ENCODE measurements around the gene PSMB10. TPM values are rescaled to one million over a fixed set of nuclear protein-coding genes. Genes with fewer than 3 reads are reported as not detected.

PSMB10 gene
- total and polyA plus RNA-seq, 3 experiments from 2014 or later, result 176 to 518 (median 189) TPM

- no peak overlapping the region for H3K4me3 Mint-ChIP-seq
- POLR2A ChIA-PET, result interaction anchor here (0.6 to 0.7 kb wide), 2 partner anchors 17 to 140 kb away, joined by 3 to 4 read pairs; no protein-coding TSS in a partner anchor
- Histone ChIP-seq H3K27me3 (ENCODE audit: insufficient read depth, low read length, poor library complexity, severe bottlenecking) (no peaks in the 10 kb centered on the region), H3K9me3 (ENCODE audit: low read length) (no peaks in the 10 kb centered on the region), H3K36me3 (ENCODE audit: insufficient read depth, low read length) (peaks cover 31% of the 10 kb centered on the region), H3K4me1 (ENCODE audit: insufficient read depth, low read length) (no peaks in the 10 kb centered on the region), H3K4me3 (ENCODE audit: low read length) (no peak overlapping the region), H3K27ac (ENCODE audit: low read depth, low read length) (no peak overlapping the region)
- no peaks in the 10 kb centered on the region for H3K4me1 Mint-ChIP-seq
- H3K27ac Mint-ChIP-seq, result peak overlapping the region in 3 of 8 donors; percentile 41 to 63 (median 43)
- CTCF ChIA-PET, result interaction anchor here (1.0 to 3.0 kb wide), 5 partner anchors 10 to 155 kb away, joined by 3 to 12 read pairs (median 3); partner anchors contain the start of genes RANBP10 and TSNAXIP1
- no peak for DNase-seq
- H3K27me3 Mint-ChIP-seq, result no peaks in the 10 kb centered on the region
- H3K36me3 Mint-ChIP-seq, result peaks cover 0 to 46% (median 2%) of the 10 kb centered on the region in 3 donors
- no peaks in the 10 kb centered on the region for H3K9me3 Mint-ChIP-seq
Measured at GRCh38 chr16:67886387-67886786, 50.3 kb downstream of the PSMB10 start.

- H3K36me3 Mint-ChIP-seq, result peaks cover 0 to 50% (median 2%) of the 10 kb centered on the region in 3 donors
- Histone ChIP-seq H3K36me3 (ENCODE audit: insufficient read depth, low read length) (peaks cover 35% of the 10 kb centered on the region), H3K4me1 (ENCODE audit: insufficient read depth, low read length) (no peaks in the 10 kb centered on the region), H3K9me3 (ENCODE audit: low read length) (no peaks in the 10 kb centered on the region), H3K27ac (ENCODE audit: low read depth, low read length) (no peak overlapping the region), H3K27me3 (ENCODE audit: insufficient read depth, low read length, poor library complexity, severe bottlenecking) (no peaks in the 10 kb centered on the region), H3K4me3 (ENCODE audit: low read length) (no peak overlapping the region)
- no peak for DNase-seq
- ChIA-PET CTCF (interaction anchor here (1.0 to 3.0 kb wide), 5 partner anchors 10 to 155 kb away, joined by 3 to 12 read pairs (median 3); partner anchors contain the start of genes RANBP10 and TSNAXIP1), POLR2A (interaction anchor here (0.6 kb wide), 1 partner anchor 17 kb away, joined by 3 read pairs; no protein-coding TSS in a partner anchor)
- H3K27me3 Mint-ChIP-seq, result no peaks in the 10 kb centered on the region
- H3K4me3 Mint-ChIP-seq, result no peak overlapping the region
- H3K27ac Mint-ChIP-seq, result peak overlapping the region in 1 of 8 donors; percentile 41
- no peaks in the 10 kb centered on the region for H3K4me1 Mint-ChIP-seq
- H3K9me3 Mint-ChIP-seq, result no peaks in the 10 kb centered on the region
Measured at GRCh38 chr16:67885976-67886375, 50.7 kb downstream of the PSMB10 start.

GRCh38 chr16:67885545-67885944, 51.1 kb downstream of the PSMB10 start:
- Histone ChIP-seq H3K4me1 (ENCODE audit: insufficient read depth, low read length) (no peaks in the 10 kb centered on the region), H3K36me3 (ENCODE audit: insufficient read depth, low read length) (peaks cover 39% of the 10 kb centered on the region), H3K27me3 (ENCODE audit: insufficient read depth, low read length, poor library complexity, severe bottlenecking) (no peaks in the 10 kb centered on the region), H3K4me3 (ENCODE audit: low read length) (no peak overlapping the region), H3K27ac (ENCODE audit: low read depth, low read length) (no peak overlapping the region), H3K9me3 (ENCODE audit: low read length) (no peaks in the 10 kb centered on the region)
- DNase-seq, result no peak
- POLR2A ChIA-PET, result interaction anchor here (0.6 kb wide), 1 partner anchor 16 kb away, joined by 3 read pairs; no protein-coding TSS in a partner anchor
- no peaks in the 10 kb centered on the region for H3K27me3 Mint-ChIP-seq
- no peak overlapping the region for H3K27ac Mint-ChIP-seq
- peaks cover 0 to 54% (median 2%) of the 10 kb centered on the region in 3 donors for H3K36me3 Mint-ChIP-seq
- H3K4me1 Mint-ChIP-seq, result no peaks in the 10 kb centered on the region
- CTCF ChIA-PET, result interaction anchor here (1.0 to 3.4 kb wide), 8 partner anchors 11 to 179 kb away, joined by 3 to 27 read pairs (median 4); partner anchors contain the start of genes RANBP10 and TSNAXIP1
- H3K4me3 Mint-ChIP-seq, result no peak overlapping the region
- H3K9me3 Mint-ChIP-seq, result no peaks in the 10 kb centered on the region

GRCh38 chr16:67884684-67885083, 52.0 kb downstream of the PSMB10 start, which contains the start of gene NRN1L:
Gene NRN1L, plus strand, starts transcription at chr16:67884885. Its CDS starts 19 bp downstream, at chr16:67884904.
- no peaks in the 10 kb centered on the region for H3K9me3 Mint-ChIP-seq
- Histone ChIP-seq H3K36me3 (ENCODE audit: insufficient read depth, low read length) (peaks cover 48% of the 10 kb centered on the region), H3K27ac (ENCODE audit: low read depth, low read length) (no peak within 1 kb of the TSS), H3K9me3 (ENCODE audit: low read length) (no peaks in the 10 kb centered on the region), H3K4me1 (ENCODE audit: insufficient read depth, low read length) (no peaks in the 10 kb centered on the region), H3K4me3 (ENCODE audit: low read length) (no peak within 1 kb of the TSS), H3K27me3 (ENCODE audit: insufficient read depth, low read length, poor library complexity, severe bottlenecking) (no peaks in the 10 kb centered on the region)
- H3K4me3 Mint-ChIP-seq, result no peak within 1 kb of the TSS
- no peaks in the 10 kb centered on the region for H3K27me3 Mint-ChIP-seq
- DNase-seq, result no peak
- H3K4me1 Mint-ChIP-seq, result no peaks in the 10 kb centered on the region
- H3K27ac Mint-ChIP-seq, result peak within 1 kb of the TSS in 3 of 8 donors; percentile 24 to 82 (median 77)
- ChIA-PET POLR2A (interaction anchor here (0.5 to 1.0 kb wide), 2 partner anchors 156 to 358 kb away, joined by 3 to 4 read pairs; no protein-coding TSS in a partner anchor), CTCF (interaction anchor here (0.8 to 4.1 kb wide), 23 partner anchors 8 to 363 kb away, joined by 3 to 44 read pairs (median 6); partner anchors contain the start of genes DDX28, DUS2, EDC4 and PSKH1)
- peaks cover 0 to 63% (median 2%) of the 10 kb centered on the region in 3 donors for H3K36me3 Mint-ChIP-seq

Other genes with a start within 250 kb of the PSMB10 start
- gene GFOD2, start 217.5 kb downstream of the PSMB10 start, total RNA-seq, result 10 to 100 TPM; 21.3 to 23.7 TPM
- gene GFOD2, start 217.5 kb downstream of the PSMB10 start, polyA plus RNA-seq, result 11.2 TPM
- gene RANBP10, start 130.3 kb downstream of the PSMB10 start, total RNA-seq, result 10 to 100 TPM; 18.9 to 20.0 TPM
- 11.1 TPM for gene RANBP10, start 130.3 kb downstream of the PSMB10 start, polyA plus RNA-seq
- 1 to 10 TPM; 1.2 to 1.5 TPM for gene TSNAXIP1, start 130.0 kb downstream of the PSMB10 start, total RNA-seq
- 0.13 TPM for gene TSNAXIP1, start 130.0 kb downstream of the PSMB10 start, polyA plus RNA-seq
- 10 to 100 TPM; 52.6 to 55.1 TPM for gene THAP11, start 94.5 kb downstream of the PSMB10 start, total RNA-seq
- 153 TPM for gene THAP11, start 94.5 kb downstream of the PSMB10 start, polyA plus RNA-seq
- gene NUTF2, start 89.9 kb downstream of the PSMB10 start, total RNA-seq, result 100 to 1,000 TPM; 181 TPM
- gene NUTF2, start 89.9 kb downstream of the PSMB10 start, polyA plus RNA-seq, result 129 TPM
- gene CENPT, start 89.2 kb downstream of the PSMB10 start, total RNA-seq, result 10 to 100 TPM; 56.5 to 58.6 TPM
- 14.3 TPM for gene CENPT, start 89.2 kb downstream of the PSMB10 start, polyA plus RNA-seq
- gene EDC4, start 63.8 kb downstream of the PSMB10 start, total RNA-seq, result 100 to 1,000 TPM; 105 to 108 TPM
- gene EDC4, start 63.8 kb downstream of the PSMB10 start, polyA plus RNA-seq, result 30.1 TPM
- under 1 TPM in 1 of 2 experiments, not detected in 1; 0.97 TPM for gene NRN1L, start 52.0 kb downstream of the PSMB10 start, total RNA-seq
- 0.83 TPM for gene NRN1L, start 52.0 kb downstream of the PSMB10 start, polyA plus RNA-seq
- gene PSKH1, start 43.6 kb downstream of the PSMB10 start, total RNA-seq, result 10 to 100 TPM; 13.6 to 14.5 TPM
- 27.0 TPM for gene PSKH1, start 43.6 kb downstream of the PSMB10 start, polyA plus RNA-seq
- gene CTRL, start 5.0 kb downstream of the PSMB10 start, total RNA-seq, result 1 to 10 TPM; 4.1 to 4.9 TPM
- gene CTRL, start 5.0 kb downstream of the PSMB10 start, polyA plus RNA-seq, result 1.5 TPM
- gene LCAT, start 7.3 kb upstream of the PSMB10 start, total RNA-seq, result 10 to 100 TPM; 12.7 to 12.8 TPM
- 0.74 TPM for gene LCAT, start 7.3 kb upstream of the PSMB10 start, polyA plus RNA-seq
- gene SLC12A4, start 31.8 kb upstream of the PSMB10 start, total RNA-seq, result 10 to 100 TPM; 30.6 to 34.1 TPM
- gene SLC12A4, start 31.8 kb upstream of the PSMB10 start, polyA plus RNA-seq, result 5.1 TPM
- gene DPEP3, start 43.6 kb upstream of the PSMB10 start, total RNA-seq, result under 1 TPM; 0.18 TPM
- 0.10 TPM for gene DPEP3, start 43.6 kb upstream of the PSMB10 start, polyA plus RNA-seq
- 1 to 10 TPM; 6.2 to 6.4 TPM for gene DPEP2, start 62.6 kb upstream of the PSMB10 start, total RNA-seq
- gene DPEP2, start 62.6 kb upstream of the PSMB10 start, polyA plus RNA-seq, result 34.0 TPM
- not detected for gene DPEP2NB, start 79.1 kb upstream of the PSMB10 start, total RNA-seq
- gene DPEP2NB, start 79.1 kb upstream of the PSMB10 start, polyA plus RNA-seq, result not detected
- 10 to 100 TPM; 28.3 to 29.2 TPM for gene DDX28, start 86.4 kb upstream of the PSMB10 start, total RNA-seq
- gene DDX28, start 86.4 kb upstream of the PSMB10 start, polyA plus RNA-seq, result 31.5 TPM
- 10 to 100 TPM; 31.3 to 32.2 TPM for gene DUS2, start 86.4 kb upstream of the PSMB10 start, total RNA-seq
- gene DUS2, start 86.4 kb upstream of the PSMB10 start, polyA plus RNA-seq, result 15.3 TPM
- 10 to 100 TPM; 91.1 to 95.9 TPM for gene NFATC3, start 148.5 kb upstream of the PSMB10 start, total RNA-seq
- 120 TPM for gene NFATC3, start 148.5 kb upstream of the PSMB10 start, polyA plus RNA-seq